Activated naive CD4-positive, alpha-beta T cell treated with anti-CD3 and anti-CD28 coated beads, Interleukin-2, amount 50 U/mL, for 72 hours (primary cell): ENCODE data around the gene EFHD1. TPM values are rescaled to one million over a fixed set of nuclear protein-coding genes. Genes with fewer than 3 reads are reported as not detected.
"Not testable (repeated sequence)": the region's sequence is repeated elsewhere in the genome, so short reads cannot be mapped to it uniquely, and the experiment has no call there.

Experiments used
- ATAC-seq, 2 donors: fragments of 150-1000 bp; cut with Tn5 transposase; 2 replicates each; pipeline ENCODE4 v1.10.0; 2021; ENCODE audit warnings: mild to moderate bottlenecking in 2 of 2, moderate library complexity in 2 of 2
- DNase-seq, 2 donors: peaks; one replicate each; pipeline ENCODE4 v3.0.0; 2021 to 2022; ENCODE audit warnings: low spot score in 2 of 2
- H3K27ac Mint-ChIP-seq, 2 donors: one replicate each; pipeline ENCODE4 v1.8.0; 2022; ENCODE audit warnings: mild to moderate bottlenecking in 2 of 2, mixed read lengths in 2 of 2
- H3K36me3 Mint-ChIP-seq, 2 donors: one replicate each; pipeline ENCODE4 v1.8.0; 2022; ENCODE audit warnings: mixed read lengths in 2 of 2
- H3K9me3 Mint-ChIP-seq, 2 donors: one replicate each; pipeline ENCODE4 v1.8.0; 2022; ENCODE audit warnings: mixed read lengths in 2 of 2
- total RNA-seq, 2 donors: library from RNA; stranded (reverse); gene quantifications; one replicate each; pipeline ENCODE4 v1.2.3, GENCODE V29; 2022

Gene EFHD1
- total RNA-seq, 2 donors from 2014 or later: 0.29 to 2.4 TPM

DNA sequence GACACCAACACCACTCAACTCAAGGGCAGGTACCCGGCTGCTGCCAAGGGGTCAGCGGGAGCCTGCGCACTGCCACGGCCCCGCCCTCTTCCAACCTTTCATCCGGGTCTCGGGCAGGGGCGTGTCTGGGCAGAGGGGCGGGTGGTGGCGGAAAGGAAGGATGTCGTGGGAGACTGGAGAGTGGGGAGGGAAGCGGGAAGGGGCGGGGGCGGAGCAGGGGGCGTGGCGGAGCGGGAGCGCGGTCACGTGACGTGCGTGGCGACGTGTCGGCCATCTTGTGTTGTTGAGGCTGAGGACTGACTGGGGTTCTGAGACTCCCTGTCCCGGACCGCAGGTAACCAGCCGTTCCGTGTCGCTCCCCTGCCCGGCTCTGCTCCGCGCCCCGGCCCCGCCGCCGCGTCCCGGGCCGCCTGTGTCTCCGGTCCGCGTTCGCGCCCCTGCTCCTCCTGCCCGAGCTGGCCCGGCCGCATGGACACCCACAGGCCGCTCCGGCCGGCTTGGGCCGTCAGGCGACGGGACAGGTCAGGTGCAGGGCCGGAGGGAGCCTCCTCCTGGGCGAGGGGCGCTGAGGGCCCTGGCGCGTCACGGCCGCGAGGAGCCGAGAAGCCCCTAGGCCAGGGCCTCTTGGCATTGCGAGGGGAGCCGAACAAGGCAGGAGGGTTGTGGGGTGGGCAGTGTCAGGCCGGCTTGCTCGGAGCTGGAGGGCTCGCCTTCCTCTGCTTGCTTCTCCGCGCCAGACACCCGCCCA, 63.8 kb downstream of the EFHD1 start, which contains the start of gene GIGYF2:
TSS of gene GIGYF2 (plus strand) at position 273 of the 748 bp plus-strand sequence. CDS start 37,867 bp downstream, outside the sequence.
- peaks cover 28 to 32% of the 10 kb centered on the region in 2 donors for H3K36me3 Mint-ChIP-seq
- H3K27ac Mint-ChIP-seq: peak within 1 kb of the TSS; percentile 95 to 98
- DNase-seq (peak; percentile 91 to 94), ATAC-seq (peak; percentile 89 to 95)
- peaks cover 0 to 11% of the 10 kb centered on the region in 2 donors for H3K9me3 Mint-ChIP-seq

DNA sequence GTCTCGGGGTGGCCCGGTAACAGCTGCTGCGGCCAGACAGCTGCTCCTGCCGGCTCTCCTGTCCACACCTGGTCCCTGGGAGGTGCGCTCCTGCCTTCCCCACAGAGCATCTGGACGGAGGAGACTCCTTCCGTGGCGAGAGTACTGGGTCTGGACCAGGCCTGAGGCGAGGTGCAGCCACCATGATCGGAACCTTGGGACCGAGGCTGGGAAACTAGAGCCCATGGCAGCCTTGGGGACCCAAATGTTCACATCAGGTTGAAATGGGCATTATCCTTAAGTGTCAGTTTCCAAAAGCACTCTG, 64.4 kb downstream of the EFHD1 start:
- peak; percentile 19 to 26 for ATAC-seq

DNA sequence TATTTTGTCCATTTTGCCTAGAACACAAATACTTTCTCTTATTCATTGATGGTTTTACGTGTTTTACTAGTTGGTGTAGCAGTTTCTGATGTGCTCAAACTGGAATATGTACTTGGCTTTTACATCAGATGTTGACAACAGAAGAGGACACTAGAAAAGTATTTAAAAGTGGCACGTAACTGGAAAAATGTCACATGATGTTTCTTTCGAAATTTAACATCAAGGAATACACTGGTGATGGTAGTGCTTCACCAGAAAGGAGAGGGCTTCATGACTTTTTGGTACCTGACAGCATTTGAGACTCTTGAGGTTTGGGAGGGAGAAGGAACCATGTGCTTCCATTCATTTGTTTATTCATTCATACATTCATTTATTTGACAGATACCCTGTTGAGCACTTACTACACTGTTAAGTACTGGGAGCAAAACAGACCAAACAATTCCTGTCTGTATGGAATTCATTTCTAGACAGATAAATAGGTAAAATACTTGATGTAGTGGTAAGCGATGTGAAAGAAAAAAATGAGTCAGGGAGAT, 65.2 kb downstream of the EFHD1 start:
- H3K27ac Mint-ChIP-seq: peak overlapping the region; percentile 4 to 95
- ATAC-seq: no peak
- H3K36me3 Mint-ChIP-seq: peaks cover 28 to 39% of the 10 kb centered on the region in 2 donors
- no peak for DNase-seq
- H3K9me3 Mint-ChIP-seq: peaks cover 0 to 11% of the 10 kb centered on the region in 2 donors

More for the DNA sequence above, 64.4 kb downstream of the EFHD1 start:
- H3K9me3 Mint-ChIP-seq: peaks cover 0 to 11% of the 10 kb centered on the region in 2 donors
- peaks cover 28 to 35% of the 10 kb centered on the region in 2 donors for H3K36me3 Mint-ChIP-seq
- no peak for DNase-seq
- peak overlapping the region; percentile 95 to 98 for H3K27ac Mint-ChIP-seq

GRCh38 chr2:232699110-232699509, 65.7 kb downstream of the EFHD1 start:
- Mint-ChIP-seq H3K36me3 (peaks cover 32 to 44% of the 10 kb centered on the region in 2 donors), H3K9me3 (peaks cover 0 to 11% of the 10 kb centered on the region in 2 donors), H3K27ac (peak overlapping the region in 1 of 2 donors; percentile 95)
- ATAC-seq (no peak), DNase-seq (no peak)

DNA sequence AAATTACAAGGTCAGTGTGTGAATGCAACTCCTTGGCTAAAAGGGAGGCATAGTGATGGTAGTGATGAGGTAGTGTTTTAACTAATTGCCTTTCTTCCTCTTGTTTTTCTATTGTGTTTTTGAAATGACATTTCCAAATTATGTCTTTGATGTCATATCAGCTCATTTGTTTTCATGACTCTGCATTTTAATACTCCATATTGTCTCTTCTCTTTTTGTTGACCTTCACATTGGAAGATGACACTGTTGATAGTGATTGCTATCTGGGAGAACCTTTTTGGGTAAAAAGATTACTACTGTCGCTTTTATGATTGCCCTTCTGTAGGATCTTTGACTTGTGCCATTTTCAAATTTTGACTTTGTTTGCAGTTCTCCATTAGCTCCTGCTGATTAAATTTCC, 66.8 kb downstream of the EFHD1 start:
- Mint-ChIP-seq H3K9me3 (peaks cover 0 to 5% of the 10 kb centered on the region in 2 donors), H3K27ac (no peak overlapping the region), H3K36me3 (peaks cover 37 to 51% of the 10 kb centered on the region in 2 donors)
- DNase-seq: no peak
- no peak for ATAC-seq

GRCh38 chr2:232707076-232707475, 73.7 kb downstream of the EFHD1 start:
- H3K36me3 Mint-ChIP-seq: peaks cover 9 to 32% of the 10 kb centered on the region in 2 donors
- no peaks in the 10 kb centered on the region for H3K9me3 Mint-ChIP-seq
- no peak overlapping the region for H3K27ac Mint-ChIP-seq
- DNase-seq (no peak), ATAC-seq (no peak)

DNA sequence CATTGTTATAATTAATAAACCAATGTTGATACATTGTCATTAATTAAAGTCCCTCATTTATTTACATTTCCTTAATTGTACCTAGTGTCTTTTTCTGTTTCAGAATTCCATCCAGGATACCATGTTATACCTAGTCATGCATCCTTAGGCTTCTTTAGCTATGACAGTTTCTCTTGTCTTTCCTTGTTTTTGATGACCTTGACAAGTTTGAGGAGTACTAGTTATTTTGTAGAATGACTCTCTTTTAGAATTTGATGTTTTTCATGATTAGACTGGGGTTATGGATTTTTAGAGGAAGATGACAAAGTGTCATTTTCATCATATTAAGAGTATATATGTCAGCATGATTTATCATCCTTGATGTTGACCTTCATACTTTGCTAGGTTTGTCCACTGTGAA, 80.1 kb downstream of the EFHD1 start:
- DNase-seq (no peak), ATAC-seq (no peak)
- Mint-ChIP-seq H3K27ac (no peak overlapping the region), H3K36me3 (peaks cover 2 to 29% of the 10 kb centered on the region in 2 donors), H3K9me3 (no peaks in the 10 kb centered on the region)

- DNase-seq (no peak), ATAC-seq (no peak)
- Mint-ChIP-seq H3K27ac (no peak overlapping the region), H3K36me3 (peaks cover 14 to 43% of the 10 kb centered on the region in 2 donors), H3K9me3 (no peaks in the 10 kb centered on the region)
Measured at GRCh38 chr2:232714969-232715368, 81.6 kb downstream of the EFHD1 start.

DNA sequence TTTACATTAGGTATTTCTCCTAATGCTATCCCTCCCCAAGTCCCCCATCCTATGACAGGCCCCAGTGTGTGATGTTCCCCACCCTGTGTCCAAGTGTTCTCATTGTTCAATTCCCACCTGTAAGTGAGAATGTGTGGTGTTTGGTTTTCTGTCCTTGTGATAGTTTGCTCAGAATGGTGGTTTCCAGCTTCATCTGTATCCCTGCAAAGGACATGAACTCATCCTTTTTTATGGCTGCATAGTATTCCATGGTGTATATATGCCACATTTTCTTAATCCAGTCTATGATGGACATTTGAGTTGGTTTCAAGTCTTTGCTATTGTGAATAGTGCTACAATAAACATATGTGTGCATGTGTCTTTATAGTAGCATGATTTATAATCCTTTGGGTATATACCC, 86.7 kb downstream of the EFHD1 start:
- not testable (repeated sequence) for H3K9me3 Mint-ChIP-seq, H3K27ac Mint-ChIP-seq, ATAC-seq, DNase-seq
- peaks cover 17 to 41% of the 10 kb centered on the region in 2 donors for H3K36me3 Mint-ChIP-seq

GRCh38 chr2:232721261-232721660, 87.9 kb downstream of the EFHD1 start:
- Mint-ChIP-seq H3K9me3 (no peaks in the 10 kb centered on the region), H3K27ac (peak overlapping the region in 1 of 2 donors; percentile 55), H3K36me3 (peaks cover 22 to 36% of the 10 kb centered on the region in 2 donors)
- no peak for ATAC-seq
- no peak for DNase-seq

DNA sequence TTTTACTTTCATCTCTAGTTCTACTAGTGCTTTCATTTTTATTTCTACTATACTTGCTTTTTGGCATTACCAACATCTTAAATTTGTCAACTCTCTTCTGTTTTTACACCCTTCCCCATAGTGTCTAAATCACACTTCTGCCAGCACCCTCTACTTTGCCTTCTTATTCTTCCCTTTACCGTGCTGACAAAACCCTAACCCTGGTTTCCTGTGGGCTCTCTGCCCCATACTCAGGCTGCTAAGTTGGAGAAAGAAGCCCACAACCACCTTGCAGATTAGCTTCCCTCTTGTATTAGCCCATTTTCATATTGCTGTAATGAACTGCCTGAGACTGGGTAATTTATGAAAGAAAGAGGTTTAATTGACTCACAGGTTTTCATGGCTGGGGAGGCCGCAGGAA, 88.5 kb downstream of the EFHD1 start:
- DNase-seq (no peak), ATAC-seq (no peak)
- peak overlapping the region; percentile 55 to 70 for H3K27ac Mint-ChIP-seq
- no peaks in the 10 kb centered on the region for H3K9me3 Mint-ChIP-seq
- peaks cover 22 to 31% of the 10 kb centered on the region in 2 donors for H3K36me3 Mint-ChIP-seq

DNA sequence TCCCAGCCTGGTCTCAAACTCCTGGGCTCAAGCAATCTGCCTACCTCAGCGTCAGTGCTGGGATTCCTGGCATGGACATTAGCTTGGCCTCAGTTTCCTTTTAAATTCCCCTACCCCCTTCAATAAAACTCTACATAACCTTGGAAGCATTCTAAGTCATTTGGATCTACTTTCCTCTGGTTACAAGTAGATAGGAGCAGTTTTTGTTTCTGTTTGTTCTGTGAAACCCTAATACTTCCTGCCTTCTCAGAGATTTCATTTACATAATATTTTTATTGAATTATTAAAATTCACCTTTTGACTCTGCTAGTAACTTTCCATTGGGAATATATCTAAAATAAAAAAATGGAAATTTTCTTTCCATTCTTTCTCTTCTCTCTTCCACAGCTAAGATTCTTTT, 89.6 kb downstream of the EFHD1 start:
- no peak for DNase-seq
- peaks cover 21 to 22% of the 10 kb centered on the region in 2 donors for H3K36me3 Mint-ChIP-seq
- no peaks in the 10 kb centered on the region for H3K9me3 Mint-ChIP-seq
- no peak overlapping the region for H3K27ac Mint-ChIP-seq
- ATAC-seq: no peak

GRCh38 chr2:232728785-232729184, 95.4 kb downstream of the EFHD1 start:
- Mint-ChIP-seq H3K27ac (peak overlapping the region in 1 of 2 donors; percentile 39), H3K9me3 (no peaks in the 10 kb centered on the region), H3K36me3 (peaks cover 0 to 10% of the 10 kb centered on the region in 2 donors)
- no peak for ATAC-seq
- no peak for DNase-seq

DNA sequence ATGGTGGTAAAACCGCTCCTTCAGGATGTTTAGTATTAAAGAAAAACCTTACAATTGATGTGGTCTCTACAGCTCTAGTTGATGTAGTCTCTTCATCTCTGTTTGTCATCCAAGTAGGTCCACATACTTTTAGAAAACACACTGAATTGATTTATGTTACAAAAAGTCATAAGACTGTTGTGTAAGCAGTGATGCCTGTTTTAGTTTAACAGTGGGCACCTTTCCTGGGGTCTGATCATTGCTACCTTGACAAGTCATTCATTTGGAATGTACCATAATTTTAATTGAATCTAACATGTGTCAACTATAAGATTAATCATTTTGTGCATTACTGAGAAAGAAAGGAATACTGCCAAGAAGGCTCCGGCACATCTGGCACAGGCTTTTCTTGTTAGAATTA, 98.1 kb downstream of the EFHD1 start:
- ATAC-seq (no peak), DNase-seq (no peak)
- peaks cover 0 to 4% of the 10 kb centered on the region in 2 donors for H3K36me3 Mint-ChIP-seq
- no peak overlapping the region for H3K27ac Mint-ChIP-seq
- no peaks in the 10 kb centered on the region for H3K9me3 Mint-ChIP-seq
